H9 (cell line): ENCODE results near the gene DESI2. TPM values are rescaled to one million over a fixed set of nuclear protein-coding genes. Genes with fewer than 3 reads are reported as not detected.
"Not testable (repeated sequence)": the region's sequence is repeated elsewhere in the genome, so short reads cannot be mapped to it uniquely, and the experiment has no call there.

ENCODE experiments used
- DNase-seq: peaks from one replicate; pipeline ENCODE4 v3.0.0-alpha.2; 2017
- H2AFZ ChIP-seq: one replicate; pipeline ENCODE4 v1.6.1; 2013; ENCODE audit warnings: mild to moderate bottlenecking, low read length, control low read depth, moderate library complexity
- H2AK5ac ChIP-seq: 2 replicates; pipeline ENCODE4 v1.6.1; 2013; ENCODE audit warnings: low read length, control low read depth, mixed read lengths; ENCODE audit not compliant: insufficient read length
- H2BK120ac ChIP-seq: one replicate; pipeline ENCODE4 v1.6.1; 2013; ENCODE audit warnings: low read depth, mild to moderate bottlenecking, low read length, control low read depth, inconsistent platforms; ENCODE audit not compliant: poor library complexity, severe bottlenecking
- H2BK12ac ChIP-seq: 2 replicates; pipeline ENCODE4 v1.6.1; 2013; ENCODE audit warnings: low read length, control low read depth, mixed read lengths, low read depth; ENCODE audit not compliant: insufficient read length
- H2BK15ac ChIP-seq: 2 replicates; pipeline ENCODE4 v1.6.1; 2013; ENCODE audit warnings: low read depth, low read length, control low read depth
- H2BK20ac ChIP-seq: one replicate; pipeline ENCODE4 v1.6.1; 2013; ENCODE audit warnings: low read depth, mild to moderate bottlenecking, low read length, control low read depth, inconsistent platforms; ENCODE audit not compliant: poor library complexity, severe bottlenecking
- H2BK5ac ChIP-seq: 2 replicates; pipeline ENCODE4 v1.6.1; 2013; ENCODE audit warnings: low read length, control low read depth, mixed read lengths; ENCODE audit not compliant: insufficient read length
- H3K14ac ChIP-seq: 2 replicates; pipeline ENCODE4 v1.6.1; 2013; ENCODE audit warnings: low read length, control low read depth; ENCODE audit not compliant: insufficient read depth
- H3K18ac ChIP-seq: 2 replicates; pipeline ENCODE4 v1.6.1; 2013; ENCODE audit warnings: low read depth, mild to moderate bottlenecking, mixed read lengths, low read length, control low read depth; ENCODE audit not compliant: insufficient read length
- H3K23ac ChIP-seq: 2 replicates; pipeline ENCODE4 v1.6.1; 2013; ENCODE audit warnings: low read length, control low read depth, mixed read lengths, low read depth; ENCODE audit not compliant: insufficient read length
- H3K23me2 ChIP-seq: 2 replicates; pipeline ENCODE4 v1.6.1; 2013; ENCODE audit warnings: low read depth, mild to moderate bottlenecking, mixed read lengths, low read length, control low read depth; ENCODE audit not compliant: insufficient read length, poor library complexity, severe bottlenecking
- H3K27ac ChIP-seq: 2 replicates; pipeline ENCODE4 v1.5.1; 2013; ENCODE audit warnings: low read length, control low read depth, mixed read lengths, low read depth; ENCODE audit not compliant: insufficient read length
- H3K27me3 ChIP-seq: 2 replicates; pipeline ENCODE4 v1.6.1; 2013; ENCODE audit warnings: low read length, control low read depth, inconsistent platforms; ENCODE audit not compliant: insufficient read depth
- H3K4ac ChIP-seq: 2 replicates; pipeline ENCODE4 v1.6.1; 2013; ENCODE audit warnings: low read depth, mild to moderate bottlenecking, control low read depth, inconsistent platforms, low read length, moderate library complexity
- H3K4me1 ChIP-seq: 2 replicates; pipeline ENCODE4 v1.6.1; 2013; ENCODE audit warnings: low read length, control low read depth, inconsistent platforms; ENCODE audit not compliant: insufficient read depth
- H3K4me2 ChIP-seq: 2 replicates; pipeline ENCODE4 v1.6.1; 2013; ENCODE audit warnings: low read length, control low read depth, mixed read lengths; ENCODE audit not compliant: insufficient read length, insufficient read depth
- H3K56ac ChIP-seq: 2 replicates; pipeline ENCODE4 v1.6.1; 2013; ENCODE audit warnings: low read depth, mild to moderate bottlenecking, mixed read lengths, low read length, control low read depth; ENCODE audit not compliant: insufficient read length
- H3K79me1 ChIP-seq: 2 replicates; pipeline ENCODE4 v1.6.1; 2013; ENCODE audit warnings: low read depth, mild to moderate bottlenecking, moderate library complexity, low read length, control low read depth, inconsistent platforms; ENCODE audit not compliant: insufficient read depth, poor library complexity, severe bottlenecking
- H3K79me2 ChIP-seq: 2 replicates; pipeline ENCODE4 v1.6.1; 2013; ENCODE audit warnings: low read length, control low read depth, inconsistent platforms; ENCODE audit not compliant: insufficient read depth
- H3K9ac ChIP-seq: 2 replicates; pipeline ENCODE4 v1.6.1; 2013; ENCODE audit warnings: low read length, control low read depth, mixed read lengths; ENCODE audit not compliant: insufficient read length; ENCODE audit errors: extremely low read depth
- H3K9me3 ChIP-seq: one replicate; pipeline ENCODE4 v1.6.1; 2013; ENCODE audit warnings: low read depth, low read length, inconsistent platforms; ENCODE audit not compliant: control insufficient read depth
- H3T11ph ChIP-seq: one replicate; pipeline ENCODE4 v1.6.1; 2013; ENCODE audit warnings: mild to moderate bottlenecking, low read length, control low read depth, inconsistent platforms
- H4K20me1 ChIP-seq: one replicate; pipeline ENCODE4 v1.6.1; 2013; ENCODE audit not compliant: control insufficient read depth, insufficient read length, insufficient read depth
- H4K5ac ChIP-seq: 2 replicates; pipeline ENCODE4 v1.6.1; 2013; ENCODE audit warnings: low read depth, mild to moderate bottlenecking, mixed read lengths, low read length, control low read depth; ENCODE audit not compliant: insufficient read length
- H4K8ac ChIP-seq: replicated peaks from 2 replicates; pipeline ENCODE4 v1.6.1; 2013; ENCODE audit warnings: low read length, control low read depth, mixed read lengths, low read depth; ENCODE audit not compliant: insufficient read length
- H4K91ac ChIP-seq: 2 replicates; pipeline ENCODE4 v1.6.1; 2013; ENCODE audit warnings: low read depth, mild to moderate bottlenecking, moderate library complexity, mixed read lengths, low read length, control low read depth; ENCODE audit not compliant: insufficient read length
- H3K27ac Mint-ChIP-seq, 3 experiments: 2 replicates in 2 of 3; 3 replicates in 1 of 3; pipeline ENCODE4 v1.8.0; 2020 to 2021; ENCODE audit warnings: mixed read lengths in 3 of 3, mild to moderate bottlenecking in 1 of 3, moderate library complexity in 1 of 3
- H3K27me3 Mint-ChIP-seq: 2 replicates; pipeline ENCODE4 v1.8.0; 2021; ENCODE audit warnings: low read depth, mild to moderate bottlenecking, moderate library complexity, mixed read lengths
- H3K36me3 Mint-ChIP-seq, 3 experiments: 2 replicates in 2 of 3; 3 replicates in 1 of 3; pipeline ENCODE4 v1.8.0; 2020 to 2021; ENCODE audit warnings: low read depth in 3 of 3, mixed read lengths in 3 of 3; ENCODE audit not compliant: insufficient read depth in 1 of 3
- H3K4me1 Mint-ChIP-seq, 2 experiments: 2 replicates each; pipeline ENCODE4 v1.8.0; 2020; ENCODE audit warnings: mixed read lengths in 2 of 2
- H3K4me3 Mint-ChIP-seq, 2 experiments: 2 replicates in 1 of 2; 3 replicates in 1 of 2; pipeline ENCODE4 v1.8.0; 2020 to 2021; ENCODE audit warnings: mild to moderate bottlenecking in 2 of 2, mixed read lengths in 2 of 2, moderate library complexity in 1 of 2
- H3K9me3 Mint-ChIP-seq, 2 experiments: 2 replicates in 1 of 2; 3 replicates in 1 of 2; pipeline ENCODE4 v1.8.0; 2020; ENCODE audit warnings: mild to moderate bottlenecking in 2 of 2, mixed read lengths in 2 of 2, moderate library complexity in 1 of 2
- CTCF ChIP-seq: fragments of 200-600 bp; sonication (generic); conservative IDR thresholded peaks from 3 replicates; pipeline ENCODE4 v1.8.0; 2021; ENCODE audit warnings: antibody characterized with exemption, mild to moderate bottlenecking
- WGBS: extraction: QIAGEN DNeasy Blood & Tissue Kit; methylation state at CpG from one replicate; pipeline ENCODE4 v1.1.7; 2013; ENCODE audit warnings: missing lambda C conversion rate, low lambda C conversion rate, mixed read lengths; ENCODE audit not compliant: insufficient read length; ENCODE audit errors: extremely low coverage; 5-methylcytosine and 5-hydroxymethylcytosine counted together
- total RNA-seq: library from RNA; stranded (reverse); gene quantifications from 2 replicates; pipeline ENCODE4 v1.2.1, GENCODE V29; 2021

Gene DESI2
- total RNA-seq, 1 experiment from 2014 or later = 89.9 TPM

DNA sequence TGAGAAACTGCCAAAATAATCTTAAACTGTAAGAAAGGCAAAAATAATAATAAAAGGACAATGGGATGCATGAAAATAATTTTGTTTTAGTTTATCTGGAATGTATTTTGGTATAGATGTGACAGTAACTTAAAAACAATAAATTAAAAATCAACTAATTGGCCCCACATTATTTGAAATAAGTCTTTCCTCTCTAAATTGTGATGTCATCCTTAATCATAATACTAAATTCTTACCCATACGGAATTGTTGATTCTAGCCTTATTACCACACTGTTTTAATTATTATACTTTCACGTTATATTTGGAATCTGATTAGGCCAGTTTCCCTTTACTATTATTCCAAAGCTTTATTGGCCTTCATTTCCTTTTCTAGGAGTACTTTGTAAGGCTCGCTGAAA lies 7.7 kb downstream of the DESI2 start:
- H2AK5ac ChIP-seq = no peak overlapping the region
- H4K20me1 ChIP-seq = peaks cover 2% of the 10 kb centered on the region
- no peak overlapping the region for H2BK15ac ChIP-seq
- H2BK20ac ChIP-seq = no peak overlapping the region
- H3K27me3 Mint-ChIP-seq = no peaks in the 10 kb centered on the region
- H3K9me3 ChIP-seq = no peaks in the 10 kb centered on the region
- no peak overlapping the region for H3T11ph ChIP-seq
- WGBS = no CpG with 5 or more reads among the region's 3 CpGs
- H3K14ac ChIP-seq = no peak overlapping the region
- no peak overlapping the region for H2BK12ac ChIP-seq
- H3K23me2 ChIP-seq = no peaks in the 10 kb centered on the region
- no peaks in the 10 kb centered on the region for H3K27me3 ChIP-seq
- H3K27ac ChIP-seq = no peak overlapping the region
- H3K79me2 ChIP-seq = peaks cover 33% of the 10 kb centered on the region
- H2BK5ac ChIP-seq = no peak overlapping the region
- no peak overlapping the region for H4K5ac ChIP-seq
- no peak for DNase-seq
- H3K79me1 ChIP-seq = peaks cover 5% of the 10 kb centered on the region
- peaks cover 33 to 48% (median 34%) of the 10 kb centered on the region in 3 experiments for H3K36me3 Mint-ChIP-seq
- no peak overlapping the region for H2AFZ ChIP-seq
- H3K4me3 Mint-ChIP-seq = no peak overlapping the region
- H3K4me2 ChIP-seq = no peak overlapping the region
- H3K4me1 ChIP-seq = peaks cover 6% of the 10 kb centered on the region
- no peak overlapping the region for H3K27ac Mint-ChIP-seq
- no peak for TF ChIP-seq CTCF
- H4K8ac ChIP-seq = no peak overlapping the region
- peaks cover 0 to 4% of the 10 kb centered on the region in 2 experiments; a peak in 3 of 5 replicates for H3K9me3 Mint-ChIP-seq
- no peak overlapping the region for H3K18ac ChIP-seq
- H3K4ac ChIP-seq = no peak overlapping the region
- no peak overlapping the region for H3K9ac ChIP-seq
- no peak overlapping the region for H2BK120ac ChIP-seq
- H3K56ac ChIP-seq = no peak overlapping the region
- no peak overlapping the region for H3K23ac ChIP-seq
- peaks cover 28 to 31% of the 10 kb centered on the region in 2 experiments for H3K4me1 Mint-ChIP-seq
- H4K91ac ChIP-seq = no peak overlapping the region

GRCh38 chr1:244661569-244662312 lies 8.8 kb downstream of the DESI2 start:
- H2BK12ac ChIP-seq, H2BK120ac ChIP-seq, H3K9me3 ChIP-seq, H4K91ac ChIP-seq, H2BK5ac ChIP-seq, H3K4me3 Mint-ChIP-seq, H2BK20ac ChIP-seq, H3K23ac ChIP-seq, H3K4ac ChIP-seq, H3K4me1 ChIP-seq, H3K9me3 Mint-ChIP-seq, H3K79me1 ChIP-seq, H4K5ac ChIP-seq, H3K18ac ChIP-seq, H4K20me1 ChIP-seq, H3K23me2 ChIP-seq, H3K27me3 Mint-ChIP-seq, H2AFZ ChIP-seq, H3K27ac Mint-ChIP-seq, H3K27ac ChIP-seq, H3K56ac ChIP-seq, H3K9ac ChIP-seq, H3T11ph ChIP-seq, H2BK15ac ChIP-seq, DNase-seq, H3K14ac ChIP-seq, H3K4me2 ChIP-seq, H3K27me3 ChIP-seq, H2AK5ac ChIP-seq, H4K8ac ChIP-seq: not testable (repeated sequence)
- Mint-ChIP-seq H3K36me3 (peaks cover 31 to 47% (median 32%) of the 10 kb centered on the region in 3 experiments), H3K4me1 (peaks cover 26 to 28% of the 10 kb centered on the region in 2 experiments)
- WGBS = no CpG with 5 or more reads among the region's 4 CpGs
- H3K79me2 ChIP-seq = peaks cover 24% of the 10 kb centered on the region; the same call in 1 of the 2 replicates
